ENCODE data around the gene USP2.

GRCh38 chr11:119329320-119329719, 52.2 kb downstream of the USP2 start:
- TF ChIP-seq POLR2A (IDR thresholded peaks at IDR 0.05; ENCODE audit: extremely low read depth, insufficient read length): no peak
- TF ChIP-seq, protein P1, sequence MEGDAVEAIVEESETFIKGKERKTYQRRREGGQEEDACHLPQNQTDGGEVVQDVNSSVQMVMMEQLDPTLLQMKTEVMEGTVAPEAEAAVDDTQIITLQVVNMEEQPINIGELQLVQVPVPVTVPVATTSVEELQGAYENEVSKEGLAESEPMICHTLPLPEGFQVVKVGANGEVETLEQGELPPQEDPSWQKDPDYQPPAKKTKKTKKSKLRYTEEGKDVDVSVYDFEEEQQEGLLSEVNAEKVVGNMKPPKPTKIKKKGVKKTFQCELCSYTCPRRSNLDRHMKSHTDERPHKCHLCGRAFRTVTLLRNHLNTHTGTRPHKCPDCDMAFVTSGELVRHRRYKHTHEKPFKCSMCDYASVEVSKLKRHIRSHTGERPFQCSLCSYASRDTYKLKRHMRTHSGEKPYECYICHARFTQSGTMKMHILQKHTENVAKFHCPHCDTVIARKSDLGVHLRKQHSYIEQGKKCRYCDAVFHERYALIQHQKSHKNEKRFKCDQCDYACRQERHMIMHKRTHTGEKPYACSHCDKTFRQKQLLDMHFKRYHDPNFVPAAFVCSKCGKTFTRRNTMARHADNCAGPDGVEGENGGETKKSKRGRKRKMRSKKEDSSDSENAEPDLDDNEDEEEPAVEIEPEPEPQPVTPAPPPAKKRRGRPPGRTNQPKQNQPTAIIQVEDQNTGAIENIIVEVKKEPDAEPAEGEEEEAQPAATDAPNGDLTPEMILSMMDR (IDR thresholded peaks at IDR 0.05; ENCODE audit: low read depth, low read length): no peak

Data from NB4 (cell line).